GM23338 (cell line): ENCODE measurements around the gene NPHS1. TPM values are rescaled to one million over a fixed set of nuclear protein-coding genes. Genes with fewer than 3 reads are reported as not detected.

Source experiments
- polyA plus RNA-seq: library from polyadenylated mRNA; unstranded; fragments of >200 nt; fragmentation: Nextera tagmentation; extraction: Ambion mirVana; gene quantifications from 2 replicates; pipeline ENCODE4 v1.2.1, GENCODE V29; 2016
- small RNA-seq: library from RNA; depleted of rRNA; stranded (forward); fragments of <200 nt; gene quantifications from one replicate; pipeline ENCODE3, GENCODE V24; 2014; ENCODE audit warnings: low replicate concordance
- total RNA-seq: library from RNA; depleted of rRNA; stranded (reverse); fragments of >200 nt; shearing (Covaris generic); gene quantifications from 2 replicates; pipeline ENCODE4 v1.2.3, GENCODE V29; 2014; rRNA removed

The NPHS1 gene
- total and polyA plus RNA-seq, 2 experiments from 2014 or later = 1.0 to 1.3 TPM

Small RNAs within 50 kb of the gene (small RNA-seq; reads per million reads assigned to genes)
- 0.07 reads per million for gene RN7SL402P

Other genes with a start within 250 kb of the NPHS1 start
- 17.9 and 21.9 TPM in 2 replicates for gene HAUS5, start 239.8 kb downstream of the NPHS1 start, total RNA-seq
- 22.3 and 23.2 TPM in 2 replicates for gene HAUS5, start 239.8 kb downstream of the NPHS1 start, polyA plus RNA-seq
- gene RBM42, start 223.5 kb downstream of the NPHS1 start, total RNA-seq = 58.3 and 74.7 TPM in 2 replicates
- gene RBM42, start 223.5 kb downstream of the NPHS1 start, polyA plus RNA-seq = 78.2 and 82.9 TPM in 2 replicates
- 0.87 TPM in 1 of 2 replicates, not detected in the other for gene ETV2, start 210.8 kb downstream of the NPHS1 start, total RNA-seq
- gene ETV2, start 210.8 kb downstream of the NPHS1 start, polyA plus RNA-seq = 1.5 and 1.7 TPM in 2 replicates
- 564 and 722 TPM in 2 replicates for gene COX6B1, start 204.2 kb downstream of the NPHS1 start, total RNA-seq
- gene COX6B1, start 204.2 kb downstream of the NPHS1 start, polyA plus RNA-seq = 1,532 and 1,702 TPM in 2 replicates
- gene UPK1A, start 186.0 kb downstream of the NPHS1 start, total RNA-seq = 0.42 TPM in 1 of 2 replicates, not detected in the other
- 1.0 and 1.5 TPM in 2 replicates for gene UPK1A, start 186.0 kb downstream of the NPHS1 start, polyA plus RNA-seq
- gene ZBTB32, start 147.9 kb downstream of the NPHS1 start, total RNA-seq = 1.8 TPM in 1 of 2 replicates, not detected in the other
- 0.45 and 0.65 TPM in 2 replicates for gene ZBTB32, start 147.9 kb downstream of the NPHS1 start, polyA plus RNA-seq
- gene KMT2B, start 134.5 kb downstream of the NPHS1 start, total RNA-seq = 36.2 and 49.8 TPM in 2 replicates
- gene KMT2B, start 134.5 kb downstream of the NPHS1 start, polyA plus RNA-seq = 15.5 and 15.8 TPM in 2 replicates
- 7.8 and 14.4 TPM in 2 replicates for gene IGFLR1, start 110.1 kb downstream of the NPHS1 start, total RNA-seq
- 17.8 and 18.1 TPM in 2 replicates for gene IGFLR1, start 110.1 kb downstream of the NPHS1 start, polyA plus RNA-seq
- gene U2AF1L4, start 107.1 kb downstream of the NPHS1 start, total RNA-seq = 13.1 and 14.3 TPM in 2 replicates
- gene U2AF1L4, start 107.1 kb downstream of the NPHS1 start, polyA plus RNA-seq = 20.0 and 23.7 TPM in 2 replicates
- 18.5 and 20.6 TPM in 2 replicates for gene PSENEN, start 106.9 kb downstream of the NPHS1 start, total RNA-seq
- gene PSENEN, start 106.9 kb downstream of the NPHS1 start, polyA plus RNA-seq = 175 and 197 TPM in 2 replicates
- 6.8 and 7.1 TPM in 2 replicates for gene LIN37, start 103.9 kb downstream of the NPHS1 start, total RNA-seq
- 4.3 and 8.3 TPM in 2 replicates for gene LIN37, start 103.9 kb downstream of the NPHS1 start, polyA plus RNA-seq
- gene HSPB6, start 95.5 kb downstream of the NPHS1 start, total RNA-seq = 0.27 and 0.87 TPM in 2 replicates
- gene HSPB6, start 95.5 kb downstream of the NPHS1 start, polyA plus RNA-seq = 3.2 and 3.9 TPM in 2 replicates
- 14.7 and 28.0 TPM in 2 replicates for gene PROSER3, start 94.3 kb downstream of the NPHS1 start, total RNA-seq
- gene PROSER3, start 94.3 kb downstream of the NPHS1 start, polyA plus RNA-seq = 21.8 and 24.1 TPM in 2 replicates
- gene ARHGAP33, start 76.9 kb downstream of the NPHS1 start, total RNA-seq = 17.7 and 22.1 TPM in 2 replicates
- 10.3 and 11.6 TPM in 2 replicates for gene ARHGAP33, start 76.9 kb downstream of the NPHS1 start, polyA plus RNA-seq
- not detected in 2 replicates for gene PRODH2, start 39.7 kb downstream of the NPHS1 start, total RNA-seq
- not detected in 2 replicates for gene PRODH2, start 39.7 kb downstream of the NPHS1 start, polyA plus RNA-seq
- gene KIRREL2, start 4.4 kb upstream of the NPHS1 start, total RNA-seq = 9.9 and 13.1 TPM in 2 replicates
- gene KIRREL2, start 4.4 kb upstream of the NPHS1 start, polyA plus RNA-seq = 3.6 and 3.8 TPM in 2 replicates
- gene APLP1, start 16.1 kb upstream of the NPHS1 start, total RNA-seq = 28.2 and 30.2 TPM in 2 replicates
- gene APLP1, start 16.1 kb upstream of the NPHS1 start, polyA plus RNA-seq = 36.0 and 39.0 TPM in 2 replicates
- gene NFKBID, start 48.0 kb upstream of the NPHS1 start, total RNA-seq = 8.7 and 15.7 TPM in 2 replicates
- 10.5 and 12.1 TPM in 2 replicates for gene NFKBID, start 48.0 kb upstream of the NPHS1 start, polyA plus RNA-seq
- gene HCST, start 50.0 kb upstream of the NPHS1 start, total RNA-seq = not detected in 2 replicates
- gene HCST, start 50.0 kb upstream of the NPHS1 start, polyA plus RNA-seq = 2.1 and 6.7 TPM in 2 replicates
- not detected in 2 replicates for gene TYROBP, start 55.8 kb upstream of the NPHS1 start, total RNA-seq
- 0.99 TPM in 1 of 2 replicates, not detected in the other for gene TYROBP, start 55.8 kb upstream of the NPHS1 start, polyA plus RNA-seq
- gene LRFN3, start 83.9 kb upstream of the NPHS1 start, total RNA-seq = 15.1 and 18.2 TPM in 2 replicates
- gene LRFN3, start 83.9 kb upstream of the NPHS1 start, polyA plus RNA-seq = 5.8 and 6.0 TPM in 2 replicates
- 45.8 and 55.9 TPM in 2 replicates for gene SDHAF1, start 142.7 kb upstream of the NPHS1 start, total RNA-seq
- 19.9 TPM in 2 replicates for gene SDHAF1, start 142.7 kb upstream of the NPHS1 start, polyA plus RNA-seq
- gene SYNE4, start 156.3 kb upstream of the NPHS1 start, total RNA-seq = 24.1 and 26.1 TPM in 2 replicates
- 47.3 and 49.8 TPM in 2 replicates for gene SYNE4, start 156.3 kb upstream of the NPHS1 start, polyA plus RNA-seq
- 28.5 and 33.6 TPM in 2 replicates for gene ALKBH6, start 161.7 kb upstream of the NPHS1 start, total RNA-seq
- 51.4 and 54.6 TPM in 2 replicates for gene ALKBH6, start 161.7 kb upstream of the NPHS1 start, polyA plus RNA-seq
- gene CLIP3, start 180.4 kb upstream of the NPHS1 start, total RNA-seq = 12.4 and 19.1 TPM in 2 replicates
- 15.1 and 15.2 TPM in 2 replicates for gene CLIP3, start 180.4 kb upstream of the NPHS1 start, polyA plus RNA-seq
- 10.3 and 12.7 TPM in 2 replicates for gene THAP8, start 201.8 kb upstream of the NPHS1 start, total RNA-seq
- 12.2 and 13.7 TPM in 2 replicates for gene THAP8, start 201.8 kb upstream of the NPHS1 start, polyA plus RNA-seq
- gene WDR62, start 202.4 kb upstream of the NPHS1 start, total RNA-seq = 41.0 and 45.4 TPM in 2 replicates
- 13.3 and 14.1 TPM in 2 replicates for gene WDR62, start 202.4 kb upstream of the NPHS1 start, polyA plus RNA-seq